GM18508 (cell line): ENCODE data around the gene CHRNE.
"Not testable (repeated sequence)": the region's sequence is repeated elsewhere in the genome, so short reads cannot be mapped to it uniquely, and the experiment has no call there.

ENCODE experiments used
- ATAC-seq: cut with Tn5 transposase; IDR thresholded peaks from one replicate; pipeline ENCODE4 v1.9.1; 2021; ENCODE audit warnings: moderate number of reproducible peaks; ENCODE audit not compliant: insufficient read depth, unreplicated experiment

The CHRNE gene

GRCh38 chr17:4858068-4858881, 44.6 kb downstream of the CHRNE start:
- no peak for ATAC-seq

GRCh38 chr17:4857347-4857746, 45.6 kb downstream of the CHRNE start:
- not testable (repeated sequence) for ATAC-seq

GRCh38 chr17:4856937-4857314, 46.0 kb downstream of the CHRNE start:
- no peak for ATAC-seq

GRCh38 chr17:4856271-4856936, 46.5 kb downstream of the CHRNE start:
- ATAC-seq, result no peak

- ATAC-seq, result no peak
Observed at GRCh38 chr17:4854111-4854681, 48.7 kb downstream of the CHRNE start.

GRCh38 chr17:4853208-4853671, 49.7 kb downstream of the CHRNE start:
- no peak for ATAC-seq

GRCh38 chr17:4852567-4853207, 50.2 kb downstream of the CHRNE start:
- ATAC-seq, result no peak

GRCh38 chr17:4851084-4851483, 51.8 kb downstream of the CHRNE start:
- no peak for ATAC-seq

GRCh38 chr17:4850246-4850645, 52.7 kb downstream of the CHRNE start:
- ATAC-seq, result no peak

- ATAC-seq, result no peak
Observed at GRCh38 chr17:4849011-4849536, 53.8 kb downstream of the CHRNE start.
